PC-9 (cell line): ENCODE measurements around the gene SERTAD4.

Experiments used
- EZH2 ChIP-seq: fragments of 200-600 bp; sonication (generic); IDR thresholded peaks from 2 replicates; pipeline ENCODE4 v1.8.0; 2017; ENCODE audit warnings: antibody characterized with exemption, low read depth
- TF ChIP-seq, protein P1 (sequence below): fragments of 200-600 bp; sonication (generic); conservative IDR thresholded peaks from 2 replicates; pipeline ENCODE4 v1.6.1; 2017; ENCODE audit warnings: mixed run types, antibody characterized with exemption, mild to moderate bottlenecking, moderate library complexity

DNA sequence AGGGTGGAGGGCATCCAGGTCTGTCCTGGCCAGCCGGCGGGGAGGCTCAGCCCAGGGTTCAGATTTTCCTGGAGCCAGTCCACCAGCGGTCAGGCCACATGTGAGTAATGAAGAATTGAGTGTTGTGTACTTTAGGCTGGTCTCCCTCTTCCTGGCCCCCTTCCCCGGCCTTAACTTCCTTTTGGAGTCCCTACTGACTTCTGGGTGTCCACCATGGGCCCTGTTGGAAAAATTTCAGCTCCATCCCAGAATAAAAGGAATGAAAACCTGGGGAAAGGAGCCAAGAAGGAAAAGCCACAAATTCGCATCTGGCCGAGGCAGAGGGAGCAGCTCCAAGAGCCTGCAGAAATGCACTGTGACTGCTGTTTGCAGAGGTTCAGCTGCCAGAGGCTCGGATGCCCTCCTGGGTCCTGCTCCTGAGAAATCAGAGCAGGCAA lies 60.6 kb downstream of the SERTAD4 start:
- no peak for TF ChIP-seq EZH2
- TF ChIP-seq, protein P1, sequence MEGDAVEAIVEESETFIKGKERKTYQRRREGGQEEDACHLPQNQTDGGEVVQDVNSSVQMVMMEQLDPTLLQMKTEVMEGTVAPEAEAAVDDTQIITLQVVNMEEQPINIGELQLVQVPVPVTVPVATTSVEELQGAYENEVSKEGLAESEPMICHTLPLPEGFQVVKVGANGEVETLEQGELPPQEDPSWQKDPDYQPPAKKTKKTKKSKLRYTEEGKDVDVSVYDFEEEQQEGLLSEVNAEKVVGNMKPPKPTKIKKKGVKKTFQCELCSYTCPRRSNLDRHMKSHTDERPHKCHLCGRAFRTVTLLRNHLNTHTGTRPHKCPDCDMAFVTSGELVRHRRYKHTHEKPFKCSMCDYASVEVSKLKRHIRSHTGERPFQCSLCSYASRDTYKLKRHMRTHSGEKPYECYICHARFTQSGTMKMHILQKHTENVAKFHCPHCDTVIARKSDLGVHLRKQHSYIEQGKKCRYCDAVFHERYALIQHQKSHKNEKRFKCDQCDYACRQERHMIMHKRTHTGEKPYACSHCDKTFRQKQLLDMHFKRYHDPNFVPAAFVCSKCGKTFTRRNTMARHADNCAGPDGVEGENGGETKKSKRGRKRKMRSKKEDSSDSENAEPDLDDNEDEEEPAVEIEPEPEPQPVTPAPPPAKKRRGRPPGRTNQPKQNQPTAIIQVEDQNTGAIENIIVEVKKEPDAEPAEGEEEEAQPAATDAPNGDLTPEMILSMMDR: no peak
